ENCODE measurements around the gene SARNP. TPM values are rescaled to one million over a fixed set of nuclear protein-coding genes. Genes with fewer than 3 reads are reported as not detected.

SARNP gene
- total and polyA plus RNA-seq, 9 of the 15 experiments (the other 6 are each of a cell fraction or from before 2014, with no cell fraction given) = 70.1 to 400 (median 198) TPM

- TF ChIP-seq, protein P1, sequence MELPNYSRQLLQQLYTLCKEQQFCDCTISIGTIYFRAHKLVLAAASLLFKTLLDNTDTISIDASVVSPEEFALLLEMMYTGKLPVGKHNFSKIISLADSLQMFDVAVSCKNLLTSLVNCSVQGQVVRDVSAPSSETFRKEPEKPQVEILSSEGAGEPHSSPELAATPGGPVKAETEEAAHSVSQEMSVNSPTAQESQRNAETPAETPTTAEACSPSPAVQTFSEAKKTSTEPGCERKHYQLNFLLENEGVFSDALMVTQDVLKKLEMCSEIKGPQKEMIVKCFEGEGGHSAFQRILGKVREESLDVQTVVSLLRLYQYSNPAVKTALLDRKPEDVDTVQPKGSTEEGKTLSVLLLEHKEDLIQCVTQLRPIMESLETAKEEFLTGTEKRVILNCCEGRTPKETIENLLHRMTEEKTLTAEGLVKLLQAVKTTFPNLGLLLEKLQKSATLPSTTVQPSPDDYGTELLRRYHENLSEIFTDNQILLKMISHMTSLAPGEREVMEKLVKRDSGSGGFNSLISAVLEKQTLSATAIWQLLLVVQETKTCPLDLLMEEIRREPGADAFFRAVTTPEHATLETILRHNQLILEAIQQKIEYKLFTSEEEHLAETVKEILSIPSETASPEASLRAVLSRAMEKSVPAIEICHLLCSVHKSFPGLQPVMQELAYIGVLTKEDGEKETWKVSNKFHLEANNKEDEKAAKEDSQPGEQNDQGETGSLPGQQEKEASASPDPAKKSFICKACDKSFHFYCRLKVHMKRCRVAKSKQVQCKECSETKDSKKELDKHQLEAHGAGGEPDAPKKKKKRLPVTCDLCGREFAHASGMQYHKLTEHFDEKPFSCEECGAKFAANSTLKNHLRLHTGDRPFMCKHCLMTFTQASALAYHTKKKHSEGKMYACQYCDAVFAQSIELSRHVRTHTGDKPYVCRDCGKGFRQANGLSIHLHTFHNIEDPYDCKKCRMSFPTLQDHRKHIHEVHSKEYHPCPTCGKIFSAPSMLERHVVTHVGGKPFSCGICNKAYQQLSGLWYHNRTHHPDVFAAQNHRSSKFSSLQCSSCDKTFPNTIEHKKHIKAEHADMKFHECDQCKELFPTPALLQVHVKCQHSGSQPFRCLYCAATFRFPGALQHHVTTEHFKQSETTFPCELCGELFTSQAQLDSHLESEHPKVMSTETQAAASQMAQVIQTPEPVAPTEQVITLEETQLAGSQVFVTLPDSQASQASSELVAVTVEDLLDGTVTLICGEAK (IDR thresholded peaks at IDR 0.05) = peak; percentile 30; the same call in 1 of the 2 replicates
- TF ChIP-seq, protein P1 (CRISPR knock-in tag; IDR thresholded peaks at IDR 0.05) = no peak
- TF ChIP-seq ZNF561 (CRISPR knock-in tag; conservative IDR thresholded peaks at IDR 0.05) (no peak), ZNF717 (CRISPR knock-in tag; IDR thresholded peaks at IDR 0.05) (no peak), ZNF24 (IDR thresholded peaks at IDR 0.05) (no peak), PKNOX1 (IDR thresholded peaks at IDR 0.05) (0 out of 2 replicates have a peak, but pooled peaks have one; percentile 16), NBN (IDR thresholded peaks at IDR 0.05; ENCODE audit: low read depth) (peak; percentile 27; the same call in 1 of the 2 replicates), HNRNPH1 (optimal IDR thresholded peaks at IDR 0.05; ENCODE audit: low read depth, low read length) (no peak), SNIP1 (IDR thresholded peaks at IDR 0.05; ENCODE audit: low read depth) (no peak), YY1 (IDR thresholded peaks at IDR 0.05; ENCODE audit: borderline replicate concordance in 1 of 3, control insufficient read depth in 1 of 3, extremely low read depth in 1 of 3, insufficient read depth in 3 of 3, insufficient read length in 1 of 3, insufficient replicate concordance in 2 of 3, low read depth in 1 of 3, low read length in 2 of 3) (no peak), DPF2 (IDR thresholded peaks at IDR 0.05) (0 out of 2 replicates have a peak, but pooled peaks have one; percentile 16), ZKSCAN1 (IDR thresholded peaks at IDR 0.05; ENCODE audit: low read depth, low read length) (no peak), MTA1 (IDR thresholded peaks at IDR 0.05; ENCODE audit: borderline replicate concordance) (peak; percentile 35; the same call in 1 of the 2 replicates), ZNF23 (CRISPR knock-in tag; IDR thresholded peaks at IDR 0.05) (no peak), POLR2AphosphoS2 (IDR thresholded peaks at IDR 0.05; ENCODE audit: low read length) (peak; percentile 48; the same call in 1 of the 2 replicates)
These were observed 71.2 kb downstream of the SARNP start (continued) for GRCh38 chr12:55746174-55746912.

All from K562 (cell line).